HG02943 (cell line): ENCODE results near the gene GIT1.

Source experiments
- ATAC-seq: cut with Tn5 transposase; IDR thresholded peaks from one replicate; pipeline ENCODE4 v1.9.1; 2021; ENCODE audit warnings: mild to moderate bottlenecking, low read depth, moderate library complexity; ENCODE audit not compliant: unreplicated experiment

Gene GIT1

DNA sequence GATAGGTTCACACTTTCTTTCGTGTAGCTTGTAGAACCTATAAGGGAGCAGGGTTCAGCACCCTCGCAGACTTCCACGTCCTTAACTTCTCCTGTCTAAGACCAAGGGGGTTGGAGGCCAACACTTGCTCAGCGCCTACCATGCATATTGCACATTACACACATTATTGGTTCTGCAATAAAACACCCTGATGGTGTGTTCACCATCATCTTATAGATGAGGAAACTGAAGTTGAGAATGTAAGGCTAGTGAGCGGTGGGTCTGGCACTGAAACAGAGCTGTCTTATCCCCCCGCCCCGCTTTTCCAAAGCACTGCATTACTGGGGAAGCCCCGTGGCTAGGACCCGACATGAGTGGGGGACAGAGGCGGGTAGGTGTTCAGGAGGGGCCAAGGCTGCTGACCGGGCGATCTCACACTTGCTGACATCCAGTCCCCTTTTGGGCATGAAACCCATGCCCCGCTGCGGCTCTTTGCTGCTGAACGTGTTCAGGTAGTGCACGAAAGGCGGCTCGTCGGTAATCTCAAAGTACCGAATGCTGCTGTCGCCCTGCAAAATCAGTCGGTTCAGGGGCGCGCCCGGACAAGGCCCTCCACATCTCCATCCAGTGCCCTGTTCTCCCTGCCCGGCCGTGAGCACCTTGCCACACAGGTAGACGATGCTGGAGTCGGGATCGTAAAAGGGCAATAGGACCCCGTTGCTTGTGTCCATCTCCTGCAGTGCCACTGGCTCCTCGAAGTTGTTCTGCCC is 27.0 kb upstream of the GIT1 start:
- no peak for ATAC-seq

- ATAC-seq: no peak
Measured at GRCh38 chr17:29615492-29616299, 26.2 kb upstream of the GIT1 start.

GRCh38 chr17:29615048-29615385 is 25.6 kb upstream of the GIT1 start:
- no peak for ATAC-seq

GRCh38 chr17:29614349-29615047 is 25.1 kb upstream of the GIT1 start:
- ATAC-seq: no peak

DNA sequence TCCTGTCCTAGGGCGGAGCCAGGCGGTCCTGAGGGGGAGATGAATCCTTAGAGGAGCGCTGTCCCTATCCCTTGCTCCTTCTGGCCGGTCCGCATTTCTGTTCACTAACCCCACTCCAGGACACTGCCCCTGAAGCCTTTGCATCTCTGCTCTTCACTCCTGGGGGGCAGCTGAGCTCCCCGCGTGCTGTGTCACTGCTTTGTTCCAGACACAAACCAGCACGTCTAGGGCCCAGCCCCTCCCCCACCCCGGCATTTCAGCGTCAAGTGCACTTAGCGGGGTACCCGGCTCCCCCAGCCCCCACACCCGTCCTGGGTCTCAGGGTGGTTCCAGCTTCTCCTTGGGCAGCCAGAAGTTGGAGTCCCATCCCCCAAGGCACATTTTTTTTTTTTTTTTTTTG is 24.4 kb upstream of the GIT1 start:
- ATAC-seq: no peak

DNA sequence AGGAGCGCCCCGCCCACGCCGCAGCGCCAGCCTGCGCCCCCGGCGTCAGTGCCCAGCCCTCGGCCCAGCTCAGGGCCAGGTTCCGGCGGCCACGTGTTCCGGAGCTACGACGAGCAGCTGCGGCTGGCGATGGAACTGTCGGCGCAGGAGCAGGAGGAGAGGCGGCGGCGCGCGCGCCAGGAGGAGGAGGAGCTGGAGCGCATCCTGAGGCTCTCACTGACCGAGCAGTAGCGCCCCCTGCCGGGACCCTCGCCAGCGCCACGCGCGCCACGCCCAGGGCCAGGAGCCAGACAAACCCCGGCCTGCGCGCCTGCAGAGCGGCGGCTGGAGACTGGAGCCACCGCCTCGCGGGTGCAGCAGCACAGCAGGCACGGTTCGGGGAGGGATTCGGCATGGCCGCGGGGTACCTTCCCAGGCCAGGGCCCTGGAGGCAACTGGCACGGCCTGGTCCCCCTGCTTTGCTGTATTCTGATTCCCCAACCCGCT is 23.9 kb upstream of the GIT1 start:
- ATAC-seq: no peak

DNA sequence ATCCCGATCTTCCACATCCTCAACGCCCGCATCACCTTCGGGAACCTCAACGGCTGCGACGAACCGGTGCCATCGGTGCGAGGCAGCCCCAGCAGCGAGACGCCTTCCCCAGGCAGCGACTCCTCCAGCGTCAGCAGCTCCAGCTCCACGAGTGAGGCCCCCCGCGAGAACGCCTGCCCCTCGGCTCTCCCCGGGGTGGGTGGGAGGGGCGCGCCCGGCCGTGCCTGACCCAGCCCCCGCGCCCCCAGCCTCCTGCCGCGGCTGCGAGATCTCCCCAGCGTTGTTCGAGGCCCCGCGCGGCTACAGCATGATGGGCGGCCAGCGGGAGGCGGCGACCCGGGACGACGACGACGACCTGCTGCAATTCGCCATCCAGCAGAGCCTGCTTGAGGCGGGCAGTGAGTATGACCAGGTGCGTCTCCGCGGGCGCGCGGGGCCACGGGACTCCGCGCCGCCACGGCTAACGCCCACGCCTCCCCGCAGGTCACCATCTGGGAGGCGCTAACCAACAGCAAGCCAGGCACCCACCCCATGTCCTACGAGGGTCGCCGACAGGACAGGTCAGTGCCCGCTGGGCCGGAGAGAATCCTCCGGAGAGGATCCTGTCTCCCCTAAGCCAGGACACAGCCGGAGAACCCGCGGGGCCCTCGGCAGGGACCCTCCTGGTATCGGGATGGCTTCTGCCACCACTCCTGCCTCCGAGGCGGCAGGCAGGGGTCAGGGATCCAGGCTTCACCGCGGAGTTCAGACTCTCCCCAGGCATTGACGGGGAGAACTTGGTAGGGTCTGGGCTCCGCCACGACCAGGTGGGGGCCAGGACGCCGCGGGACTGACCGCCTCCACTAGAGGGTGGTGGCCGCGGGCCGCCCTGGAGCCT is 23.2 kb upstream of the GIT1 start:
- no peak for ATAC-seq

- no peak for ATAC-seq
Measured at GRCh38 chr17:29612094-29612403, 22.6 kb upstream of the GIT1 start.

GRCh38 chr17:29611351-29612093 is 22.1 kb upstream of the GIT1 start:
- no peak for ATAC-seq

DNA sequence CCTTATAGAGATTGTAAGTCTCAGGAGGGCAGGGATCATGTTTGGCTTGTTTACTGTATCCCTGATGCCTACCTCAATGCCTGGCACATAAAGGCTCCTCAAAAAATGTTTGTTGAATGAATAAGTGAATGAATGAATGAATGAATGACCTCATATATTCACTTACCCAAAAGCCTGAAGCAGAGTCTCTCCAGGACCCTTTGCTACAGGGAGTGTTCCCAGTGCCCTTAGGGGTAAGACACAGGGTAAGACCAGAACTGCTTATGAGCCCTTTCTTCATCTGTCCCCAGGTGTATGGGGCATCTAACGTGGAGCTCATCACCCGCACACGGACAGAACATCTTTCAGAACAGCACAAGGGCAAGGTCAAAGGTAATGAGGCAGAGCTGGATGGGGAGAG is 20.9 kb upstream of the GIT1 start:
- no peak for ATAC-seq

DNA sequence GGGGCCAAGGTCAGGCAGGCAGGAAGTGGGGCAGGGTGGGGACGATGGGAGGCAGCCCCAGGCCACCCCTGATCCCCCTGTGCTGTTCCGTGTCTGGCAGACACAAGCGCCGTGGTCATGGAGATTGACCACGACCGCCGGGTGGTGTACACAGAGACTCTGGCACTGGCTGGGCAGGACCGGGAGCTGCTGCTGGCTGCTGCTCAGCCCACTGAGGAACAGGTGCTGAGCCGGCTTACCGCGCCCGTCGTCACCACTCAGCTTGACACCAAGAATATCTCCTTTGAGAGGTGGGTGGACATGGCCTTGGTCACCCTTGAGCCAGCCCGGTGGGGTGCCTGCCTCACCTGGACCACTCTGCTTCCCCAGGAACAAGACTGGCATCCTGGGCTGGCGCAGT is 19.5 kb upstream of the GIT1 start:
- ATAC-seq: no peak

GRCh38 chr17:29607557-29608195 is 18.2 kb upstream of the GIT1 start:
- ATAC-seq: no peak

DNA sequence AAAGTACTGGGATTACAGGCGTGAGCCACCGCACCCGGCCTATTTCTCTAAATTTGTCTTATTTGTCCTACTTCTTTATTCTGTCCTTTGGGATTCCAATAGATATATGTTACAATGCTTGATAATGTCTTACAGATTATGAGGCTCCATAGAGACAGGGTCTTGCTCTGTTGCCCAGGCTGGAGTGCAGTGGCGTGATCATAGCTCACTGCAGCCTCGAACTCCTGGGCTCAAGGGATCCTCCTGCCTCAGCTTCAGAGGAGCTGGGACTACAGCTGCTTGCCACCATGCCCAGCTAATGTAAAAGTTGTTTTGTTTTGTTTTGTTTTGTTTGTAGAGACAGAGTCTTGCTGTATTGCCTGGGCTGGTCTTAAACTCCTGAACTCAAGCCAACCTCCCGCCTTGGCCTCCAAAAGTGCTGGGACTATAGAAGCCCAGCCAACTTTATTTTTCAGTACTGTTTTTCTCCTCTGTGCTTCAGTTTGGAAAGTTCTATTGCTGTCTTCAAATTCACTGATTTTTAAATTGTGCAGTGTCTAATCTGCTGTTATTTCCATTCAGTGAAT is 13.7 kb upstream of the GIT1 start:
- ATAC-seq: no peak

DNA sequence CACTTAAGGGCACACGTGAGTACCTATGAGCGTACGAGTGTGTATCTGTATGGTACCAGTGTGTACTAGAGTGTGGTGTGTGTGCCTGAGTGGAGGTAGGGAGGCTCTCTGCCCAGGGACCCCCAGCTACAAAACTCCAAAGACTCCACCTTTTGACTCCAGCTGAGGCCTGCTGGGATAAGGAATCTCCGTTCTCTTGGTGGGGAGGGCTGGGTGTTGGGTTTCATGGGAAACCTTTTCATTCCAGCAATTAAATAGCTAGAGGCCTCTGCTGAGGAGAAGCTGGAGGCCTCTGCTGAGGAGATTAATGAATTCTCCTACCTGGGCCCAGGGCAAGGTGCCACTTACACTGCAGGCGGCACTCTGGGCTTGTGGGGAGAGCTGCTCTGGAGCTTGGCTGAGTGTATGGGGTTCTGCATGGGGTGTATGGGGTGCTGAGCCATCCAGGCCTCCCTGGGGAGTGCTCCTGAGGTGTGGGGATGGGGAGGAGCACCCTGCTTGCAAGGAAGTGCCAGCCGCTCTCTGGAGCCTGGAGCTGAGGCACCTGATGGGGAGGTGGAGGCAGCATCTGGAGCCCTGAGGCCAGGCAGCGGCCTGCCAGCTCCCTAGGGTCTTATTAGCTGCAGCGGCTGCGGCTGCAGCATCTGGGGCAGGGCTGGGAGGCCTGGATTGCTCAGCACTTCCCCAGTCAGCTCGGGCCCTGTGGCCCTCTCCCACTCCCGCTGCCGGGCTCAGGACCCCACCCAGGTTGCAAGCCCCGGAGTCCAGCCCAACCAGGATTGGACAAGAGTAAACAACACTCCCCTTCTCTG is 8.1 kb upstream of the GIT1 start:
- ATAC-seq: no peak

DNA sequence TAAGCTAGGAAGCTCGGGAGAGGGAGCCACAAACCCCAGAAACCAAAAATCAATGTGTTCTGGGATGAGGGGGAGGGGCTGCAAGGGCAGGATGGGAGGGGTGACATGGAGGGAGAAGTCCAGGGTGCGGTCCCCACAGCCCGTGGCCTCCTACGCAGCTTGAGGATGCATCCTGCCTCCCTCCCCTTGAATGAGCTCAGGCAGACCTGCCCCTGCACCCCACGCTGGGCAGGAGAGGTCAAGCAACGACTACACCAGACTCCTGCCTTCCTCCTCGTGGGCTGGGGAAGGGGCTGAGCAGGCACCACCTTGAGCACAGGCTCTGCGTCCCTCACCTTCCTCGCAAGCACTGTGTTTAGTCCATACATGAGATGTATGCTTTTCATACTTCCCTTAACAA is 7.4 kb upstream of the GIT1 start:
- no peak for ATAC-seq

DNA sequence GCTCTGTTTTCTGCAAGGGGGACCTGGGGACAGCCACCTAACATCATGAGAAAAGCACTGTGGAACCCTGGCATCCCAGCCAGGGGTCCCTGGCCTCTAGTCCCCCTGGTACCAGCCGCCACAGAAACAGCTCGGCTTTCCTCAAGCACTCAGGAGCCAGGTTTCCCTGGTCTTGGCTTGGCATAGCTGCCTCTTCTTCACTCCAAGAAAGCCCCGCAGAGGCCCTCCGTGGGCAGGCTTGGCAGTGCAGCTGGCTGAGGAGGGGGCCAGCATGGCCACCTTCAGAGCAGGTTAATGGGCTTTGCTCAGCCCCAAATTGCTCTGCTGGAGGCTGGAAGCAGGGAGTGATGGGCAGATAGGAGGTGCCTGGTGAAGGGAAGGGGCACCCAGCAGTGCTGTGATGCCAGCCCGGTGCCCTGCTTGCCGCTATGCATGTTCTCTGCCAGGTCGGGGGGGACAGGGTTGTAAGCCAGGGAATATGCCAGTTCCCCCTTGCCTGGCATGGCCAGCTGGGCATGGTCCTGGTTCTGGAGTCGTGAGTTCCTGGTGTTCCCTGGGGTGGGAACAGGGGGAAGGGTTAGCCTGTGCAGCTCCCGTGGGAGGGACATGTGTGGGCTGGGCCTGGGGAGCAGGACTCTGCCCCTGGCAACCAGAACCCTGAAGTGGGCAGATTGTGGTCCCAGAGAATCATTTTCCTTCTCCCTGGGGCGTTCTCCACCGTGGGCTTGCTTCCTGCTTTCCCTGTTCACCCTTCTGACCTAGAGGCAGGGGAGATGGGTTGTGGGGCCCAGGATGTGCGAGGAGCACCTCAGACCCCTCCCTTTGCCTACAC is 6.7 kb upstream of the GIT1 start:
- ATAC-seq: no peak

DNA sequence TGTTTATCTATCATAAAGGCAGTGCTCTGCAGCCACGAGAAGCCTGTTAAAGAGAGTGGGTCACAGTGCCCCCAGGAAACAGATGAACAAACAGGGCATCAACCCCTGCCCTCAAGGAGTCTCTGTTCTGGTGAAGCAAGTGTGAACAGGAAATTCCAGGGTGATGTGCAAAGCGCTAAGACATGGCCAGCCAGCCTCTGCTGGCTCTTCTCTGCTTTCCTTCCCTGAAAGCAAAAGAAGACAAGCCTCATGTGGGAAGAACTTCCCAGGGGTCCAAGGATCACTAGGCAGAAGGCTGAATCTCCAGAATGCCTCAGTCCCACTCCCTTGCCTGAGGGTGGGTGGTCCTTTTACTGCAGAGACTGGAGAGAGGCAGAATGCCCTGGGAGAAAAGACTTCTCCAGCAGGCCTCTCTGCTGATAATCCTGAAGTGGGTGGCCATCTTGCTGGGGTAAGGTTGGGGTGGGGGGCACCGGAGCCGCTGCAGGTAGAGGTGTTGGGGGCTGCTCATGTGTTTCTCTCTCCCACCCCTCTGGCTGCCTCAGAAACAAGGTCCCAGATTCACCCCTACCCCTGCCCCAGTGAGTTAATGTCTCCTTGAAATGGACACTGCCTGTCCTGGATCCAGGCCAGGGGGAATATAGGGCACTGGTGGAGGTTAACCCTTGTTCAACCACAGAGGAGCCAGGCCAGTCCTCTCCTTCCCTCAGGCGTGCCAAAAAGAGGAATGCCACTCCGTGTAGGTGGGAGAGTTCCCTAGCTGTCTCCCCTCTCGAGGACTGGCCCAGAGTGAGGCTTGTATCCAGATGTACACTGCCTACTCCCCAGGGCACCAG is 5.9 kb upstream of the GIT1 start:
- no peak for ATAC-seq
